Duodenal mucosa (tissue), 2 donors: ENCODE measurements around the gene COL23A1.

ENCODE experiments used
- H3K27ac ChIP-seq: one replicate; pipeline ENCODE4 v1.7.0; 2013; ENCODE audit warnings: low read depth, low read length
- H3K27me3 ChIP-seq, 2 donors: one replicate each; pipeline ENCODE4 v1.7.0; 2013; ENCODE audit warnings: low read length in 2 of 2, control low read depth in 1 of 2; ENCODE audit not compliant: insufficient read depth in 2 of 2, control insufficient read depth in 1 of 2
- H3K36me3 ChIP-seq, 2 donors: one replicate each; pipeline ENCODE4 v1.7.0; 2013; ENCODE audit warnings: low read length in 2 of 2, control low read depth in 1 of 2; ENCODE audit not compliant: insufficient read depth in 2 of 2, control insufficient read depth in 1 of 2
- H3K4me1 ChIP-seq, 2 donors: one replicate each; pipeline ENCODE4 v1.7.0; 2013; ENCODE audit warnings: low read length in 2 of 2, control low read depth in 1 of 2; ENCODE audit not compliant: insufficient read depth in 2 of 2, control insufficient read depth in 1 of 2
- H3K4me3 ChIP-seq, 2 donors: one replicate each; pipeline ENCODE4 v1.7.0; 2013; ENCODE audit warnings: low read length in 2 of 2, low read depth in 1 of 2
- H3K9ac ChIP-seq, 2 donors: one replicate each; pipeline ENCODE4 v1.7.0; 2013; ENCODE audit warnings: low read length in 2 of 2, low read depth in 1 of 2
- H3K9me3 ChIP-seq, 2 donors: one replicate each; pipeline ENCODE4 v1.7.0; 2013; ENCODE audit warnings: low read length in 2 of 2, control low read depth in 1 of 2; ENCODE audit not compliant: control insufficient read depth in 1 of 2

Gene COL23A1

GRCh38 chr5:178215280-178216002 lies 374.8 kb downstream of the COL23A1 start:
- Histone ChIP-seq H3K4me1 (peaks cover 37 to 53% of the 10 kb centered on the region in 2 donors), H3K27me3 (no peaks in the 10 kb centered on the region), H3K9ac (peak overlapping the region; percentile 23 to 33), H3K36me3 (peaks cover 42 to 58% of the 10 kb centered on the region in 2 donors), H3K9me3 (no peaks in the 10 kb centered on the region), H3K27ac (peak overlapping the region; percentile 51), H3K4me3 (peak overlapping the region in 1 of 2 donors; percentile 16)

GRCh38 chr5:178214160-178214803 lies 375.9 kb downstream of the COL23A1 start:
- H3K27ac ChIP-seq = peak overlapping the region; percentile 45
- no peak overlapping the region for H3K4me3 ChIP-seq
- peaks cover 52 to 66% of the 10 kb centered on the region in 2 donors for H3K36me3 ChIP-seq
- H3K4me1 ChIP-seq = peaks cover 44 to 65% of the 10 kb centered on the region in 2 donors
- no peaks in the 10 kb centered on the region for H3K27me3 ChIP-seq
- H3K9me3 ChIP-seq = no peaks in the 10 kb centered on the region
- H3K9ac ChIP-seq = peak overlapping the region; percentile 25 to 33

GRCh38 chr5:178213748-178214151 lies 376.4 kb downstream of the COL23A1 start:
- H3K27me3 ChIP-seq = no peaks in the 10 kb centered on the region
- H3K4me3 ChIP-seq = peak overlapping the region in 1 of 2 donors; percentile 17
- peaks cover 57 to 71% of the 10 kb centered on the region in 2 donors for H3K36me3 ChIP-seq
- no peaks in the 10 kb centered on the region for H3K9me3 ChIP-seq
- H3K4me1 ChIP-seq = peaks cover 49 to 70% of the 10 kb centered on the region in 2 donors
- H3K27ac ChIP-seq = peak overlapping the region; percentile 45
- peak overlapping the region; percentile 25 to 33 for H3K9ac ChIP-seq

- Histone ChIP-seq H3K9ac (peak overlapping the region; percentile 41 to 63), H3K9me3 (no peaks in the 10 kb centered on the region), H3K4me1 (peaks cover 56 to 77% of the 10 kb centered on the region in 2 donors), H3K36me3 (peaks cover 59 to 72% of the 10 kb centered on the region in 2 donors), H3K27me3 (no peaks in the 10 kb centered on the region), H3K27ac (peak overlapping the region; percentile 71), H3K4me3 (peak overlapping the region; percentile 12 to 17)
Observed at GRCh38 chr5:178213003-178213461, 377.2 kb downstream of the COL23A1 start.

GRCh38 chr5:178212241-178213002 lies 377.8 kb downstream of the COL23A1 start:
- peak overlapping the region; percentile 41 to 63 for H3K9ac ChIP-seq
- no peaks in the 10 kb centered on the region for H3K27me3 ChIP-seq
- H3K4me3 ChIP-seq = no peak overlapping the region
- H3K9me3 ChIP-seq = no peaks in the 10 kb centered on the region
- peaks cover 62 to 82% of the 10 kb centered on the region in 2 donors for H3K4me1 ChIP-seq
- peak overlapping the region; percentile 71 for H3K27ac ChIP-seq
- peaks cover 62 to 79% of the 10 kb centered on the region in 2 donors for H3K36me3 ChIP-seq

- Histone ChIP-seq H3K4me3 (no peak overlapping the region), H3K27ac (peak overlapping the region; percentile 13), H3K9ac (peak overlapping the region; percentile 5 to 7)
Observed at GRCh38 chr5:178211095-178212048, 378.8 kb downstream of the COL23A1 start.

GRCh38 chr5:178210686-178211085 lies 379.5 kb downstream of the COL23A1 start:
- Histone ChIP-seq H3K27me3 (no peaks in the 10 kb centered on the region), H3K27ac (no peak overlapping the region), H3K4me3 (no peak overlapping the region), H3K4me1 (peaks cover 79 to 87% of the 10 kb centered on the region in 2 donors), H3K9me3 (no peaks in the 10 kb centered on the region), H3K9ac (no peak overlapping the region), H3K36me3 (peaks cover 79 to 92% of the 10 kb centered on the region in 2 donors)

More at GRCh38 chr5:178211095-178212048, 378.8 kb downstream of the COL23A1 start:
- Histone ChIP-seq H3K27me3 (no peaks in the 10 kb centered on the region), H3K4me1 (peaks cover 72 to 87% of the 10 kb centered on the region in 2 donors), H3K36me3 (peaks cover 72 to 86% of the 10 kb centered on the region in 2 donors), H3K9me3 (no peaks in the 10 kb centered on the region)

- peaks cover 74 to 84% of the 10 kb centered on the region in 2 donors for H3K4me1 ChIP-seq
- H3K27me3 ChIP-seq = no peaks in the 10 kb centered on the region
- peaks cover 77 to 90% of the 10 kb centered on the region in 2 donors for H3K36me3 ChIP-seq
Observed at GRCh38 chr5:178210073-178210535, 380.1 kb downstream of the COL23A1 start.

More at GRCh38 chr5:178210073-178210535, 380.1 kb downstream of the COL23A1 start:
- Histone ChIP-seq H3K9ac (peak overlapping the region in 1 of 2 donors; percentile 9), H3K4me3 (no peak overlapping the region), H3K27ac (no peak overlapping the region), H3K9me3 (no peaks in the 10 kb centered on the region)
